HepG2 (cell line): ENCODE measurements around the gene GSK3A. TPM values are rescaled to one million over a fixed set of nuclear protein-coding genes. Genes with fewer than 3 reads are reported as not detected.

Experiments used
- ATF1 ChIP-seq: IDR thresholded peaks from 2 replicates; pipeline ENCODE4 v1.6.1; 2016; ENCODE audit warnings: mild to moderate bottlenecking, control low read depth
- ERF ChIP-seq: IDR thresholded peaks from 2 replicates; pipeline ENCODE4 v1.6.1; 2018; ENCODE audit warnings: missing biosample characterization, missing genetic modification reagents
- FOXA1 ChIP-seq, 2 experiments: fragments of 450-650 bp in 1 of 2; sonication (generic) in 1 of 2; formaldehyde crosslinking in 1 of 2; IDR thresholded peaks; 2 replicates each; pipeline versions ENCODE4 v1.4.0 to v1.6.1; 2016 to 2020; ENCODE audit warnings: missing genetic modification reagents in 1 of 2
- HIVEP1 ChIP-seq: sonication (generic); formaldehyde crosslinking; IDR thresholded peaks from 2 replicates; pipeline ENCODE4 v1.4.0; 2020; ENCODE audit warnings: mild to moderate bottlenecking, missing genetic modification reagents
- HMGA1 ChIP-seq: sonication (generic); formaldehyde crosslinking; conservative IDR thresholded peaks from 2 replicates; pipeline ENCODE4 v1.4.0; 2020; ENCODE audit warnings: missing genetic modification reagents
- IRF2 ChIP-seq: IDR thresholded peaks from 2 replicates; pipeline ENCODE4 v1.6.1; 2018; ENCODE audit warnings: missing genetic modification reagents, missing compliant biosample characterization
- PITX1 ChIP-seq: sonication (generic); formaldehyde crosslinking; IDR thresholded peaks from 2 replicates; pipeline ENCODE4 v1.5.1; 2020; ENCODE audit warnings: mild to moderate bottlenecking, missing genetic modification reagents
- PRMT3 ChIP-seq: sonication (generic); formaldehyde crosslinking; IDR thresholded peaks from 2 replicates; pipeline ENCODE4 v1.8.1; 2022; ENCODE audit warnings: low read depth, mild to moderate bottlenecking, moderate library complexity, missing genetic modification reagents, borderline replicate concordance
- RBAK ChIP-seq: sonication (generic); formaldehyde crosslinking; IDR thresholded peaks from 2 replicates; pipeline ENCODE4 v1.5.1; 2020; ENCODE audit warnings: mild to moderate bottlenecking, missing genetic modification reagents
- RNF219 ChIP-seq: sonication (generic); formaldehyde crosslinking; IDR thresholded peaks from 2 replicates; pipeline ENCODE4 v1.5.0; 2020; ENCODE audit warnings: mild to moderate bottlenecking, missing genetic modification reagents
- SIX4 ChIP-seq: sonication (generic); formaldehyde crosslinking; IDR thresholded peaks from 2 replicates; pipeline ENCODE4 v1.4.0; 2020; ENCODE audit warnings: missing genetic modification reagents
- SRSF1 ChIP-seq: fragments of 200-400 bp; formaldehyde crosslinking; optimal IDR thresholded peaks from 2 replicates; pipeline ENCODE3; 2017; ENCODE audit warnings: mild to moderate bottlenecking, low read depth, low read length, moderate library complexity
- TBX2 ChIP-seq: sonication (generic); formaldehyde crosslinking; IDR thresholded peaks from 2 replicates; pipeline ENCODE4 v1.5.0; 2020; ENCODE audit warnings: missing genetic modification reagents, mild to moderate bottlenecking, borderline replicate concordance
- ZFP1 ChIP-seq: IDR thresholded peaks from 2 replicates; pipeline ENCODE4 v1.6.1; 2016
- ZNF333 ChIP-seq: sonication (generic); formaldehyde crosslinking; IDR thresholded peaks from 2 replicates; pipeline ENCODE4 v1.4.0; 2020; ENCODE audit warnings: mild to moderate bottlenecking, missing genetic modification reagents, borderline replicate concordance
- ZNF431 ChIP-seq: sonication (generic); formaldehyde crosslinking; IDR thresholded peaks from 2 replicates; pipeline ENCODE4 v1.9.0; 2022; ENCODE audit warnings: missing genetic modification reagents, low read depth, mild to moderate bottlenecking, borderline replicate concordance
- ZNF501 ChIP-seq: sonication (generic); formaldehyde crosslinking; IDR thresholded peaks from 2 replicates; pipeline ENCODE4 v1.5.1; 2020; ENCODE audit warnings: mild to moderate bottlenecking, moderate library complexity, missing genetic modification reagents
- ZNF556 ChIP-seq: sonication (generic); formaldehyde crosslinking; IDR thresholded peaks from 2 replicates; pipeline ENCODE4 v1.4.0; 2020; ENCODE audit warnings: mild to moderate bottlenecking, missing genetic modification reagents, borderline replicate concordance
- ZNF615 ChIP-seq: sonication (generic); formaldehyde crosslinking; IDR thresholded peaks from 2 replicates; pipeline ENCODE4 v1.5.0; 2020; ENCODE audit warnings: mild to moderate bottlenecking, missing genetic modification reagents, borderline replicate concordance
- ZNF713 ChIP-seq: sonication (generic); formaldehyde crosslinking; IDR thresholded peaks from 2 replicates; pipeline ENCODE4 v1.4.0; 2020; ENCODE audit warnings: mild to moderate bottlenecking, missing genetic modification reagents
- ZNF737 ChIP-seq: sonication (generic); formaldehyde crosslinking; IDR thresholded peaks from 2 replicates; pipeline ENCODE4 v1.5.0; 2020; ENCODE audit warnings: missing genetic modification reagents, mild to moderate bottlenecking, borderline replicate concordance
- ZSCAN12 ChIP-seq: sonication (generic); formaldehyde crosslinking; IDR thresholded peaks from 2 replicates; pipeline ENCODE4 v1.9.0; 2021; ENCODE audit warnings: mild to moderate bottlenecking, missing genetic modification reagents
- polyA plus RNA-seq, 8 experiments: library from polyadenylated mRNA; depleted of rRNA in 3 of 8; stranded (reverse) in 7 of 8; unstranded in 1 of 8; fragments of >200 nt; fragmentation: Illumina TruSeq in 4 of 8; extraction: Trizol in 4 of 8; gene quantifications; 2 replicates each; pipeline versions ENCODE4 v1.2.1 to v1.2.3, GENCODE V29; 2011 to 2016; ENCODE audit warnings: low read depth in 4 of 8, missing spikeins in 1 of 8, mixed read lengths in 1 of 8; ENCODE audit not compliant: insufficient read depth in 1 of 8
- total RNA-seq, 5 experiments: library from RNA; depleted of rRNA; stranded (reverse); fragments of >200 nt; fragmentation: Illumina TruSeq; extraction: Trizol; gene quantifications; 2 replicates each; pipeline ENCODE4 v1.2.3, GENCODE V29; 2016; ENCODE audit warnings: low read depth in 1 of 5
- TF ChIP-seq, protein P1 (sequence below): sonication (generic); formaldehyde crosslinking; IDR thresholded peaks from 2 replicates; pipeline ENCODE4 v1.5.1; 2020; ENCODE audit warnings: missing genetic modification reagents, mild to moderate bottlenecking, borderline replicate concordance
- TF ChIP-seq, protein P2 (sequence below): sonication (generic); formaldehyde crosslinking; IDR thresholded peaks from 2 replicates; pipeline ENCODE4 v1.8.1; 2023; ENCODE audit warnings: missing genetic modification reagents, inconsistent platforms, borderline replicate concordance
- TF ChIP-seq, protein P3 (sequence below): sonication (generic); formaldehyde crosslinking; IDR thresholded peaks from 2 replicates; pipeline ENCODE4 v1.5.1; 2020; ENCODE audit warnings: missing genetic modification reagents, mild to moderate bottlenecking, borderline replicate concordance

The GSK3A gene
- total and polyA plus RNA-seq, 2 of the 13 experiments (the other 11 are each of a cell fraction or from before 2014, with no cell fraction given): 16.9 to 52.5 TPM

GRCh38 chr19:42283188-42284065 is 41.0 kb upstream of the GSK3A start (continued):
- no peak for TF ChIP-seq RNF219 (CRISPR knock-in tag)
- no peak for TF ChIP-seq ZSCAN12 (CRISPR knock-in tag)
- no peak for TF ChIP-seq HIVEP1 (CRISPR knock-in tag)
- no peak for TF ChIP-seq PITX1 (CRISPR knock-in tag)
- no peak for TF ChIP-seq SIX4 (CRISPR knock-in tag)
- TF ChIP-seq ZNF713 (CRISPR knock-in tag): no peak
- TF ChIP-seq HMGA1 (CRISPR knock-in tag): no peak
- TF ChIP-seq ZNF556 (CRISPR knock-in tag): no peak
- no peak for TF ChIP-seq ZNF615 (CRISPR knock-in tag)
- no peak for TF ChIP-seq PRMT3 (CRISPR knock-in tag)
- TF ChIP-seq ZNF737 (CRISPR knock-in tag): no peak
- no peak for TF ChIP-seq ZNF431 (CRISPR knock-in tag)
- TF ChIP-seq SRSF1: no peak
- no peak for TF ChIP-seq RBAK
- peak; percentile 23; the same call in 1 of the 2 replicates for TF ChIP-seq IRF2 (CRISPR knock-in tag)
- no peak for TF ChIP-seq ZNF333 (CRISPR knock-in tag)
- TF ChIP-seq, protein P1, sequence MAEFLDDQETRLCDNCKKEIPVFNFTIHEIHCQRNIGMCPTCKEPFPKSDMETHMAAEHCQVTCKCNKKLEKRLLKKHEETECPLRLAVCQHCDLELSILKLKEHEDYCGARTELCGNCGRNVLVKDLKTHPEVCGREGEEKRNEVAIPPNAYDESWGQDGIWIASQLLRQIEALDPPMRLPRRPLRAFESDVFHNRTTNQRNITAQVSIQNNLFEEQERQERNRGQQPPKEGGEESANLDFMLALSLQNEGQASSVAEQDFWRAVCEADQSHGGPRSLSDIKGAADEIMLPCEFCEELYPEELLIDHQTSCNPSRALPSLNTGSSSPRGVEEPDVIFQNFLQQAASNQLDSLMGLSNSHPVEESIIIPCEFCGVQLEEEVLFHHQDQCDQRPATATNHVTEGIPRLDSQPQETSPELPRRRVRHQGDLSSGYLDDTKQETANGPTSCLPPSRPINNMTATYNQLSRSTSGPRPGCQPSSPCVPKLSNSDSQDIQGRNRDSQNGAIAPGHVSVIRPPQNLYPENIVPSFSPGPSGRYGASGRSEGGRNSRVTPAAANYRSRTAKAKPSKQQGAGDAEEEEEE (CRISPR knock-in tag): no peak
- TF ChIP-seq ERF (CRISPR knock-in tag): 0 out of 2 replicates have a peak, but pooled peaks have one; percentile 18
- TF ChIP-seq, protein P2, sequence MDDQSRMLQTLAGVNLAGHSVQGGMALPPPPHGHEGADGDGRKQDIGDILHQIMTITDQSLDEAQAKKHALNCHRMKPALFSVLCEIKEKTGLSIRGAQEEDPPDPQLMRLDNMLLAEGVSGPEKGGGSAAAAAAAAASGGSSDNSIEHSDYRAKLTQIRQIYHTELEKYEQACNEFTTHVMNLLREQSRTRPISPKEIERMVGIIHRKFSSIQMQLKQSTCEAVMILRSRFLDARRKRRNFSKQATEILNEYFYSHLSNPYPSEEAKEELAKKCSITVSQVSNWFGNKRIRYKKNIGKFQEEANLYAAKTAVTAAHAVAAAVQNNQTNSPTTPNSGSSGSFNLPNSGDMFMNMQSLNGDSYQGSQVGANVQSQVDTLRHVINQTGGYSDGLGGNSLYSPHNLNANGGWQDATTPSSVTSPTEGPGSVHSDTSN (CRISPR knock-in tag): no peak
- peak; percentile 62; the same call in 1 of the 2 replicates for TF ChIP-seq TBX2 (CRISPR knock-in tag)
- TF ChIP-seq ZFP1: no peak
- no peak for TF ChIP-seq ATF1 (CRISPR knock-in tag)
- no peak for TF ChIP-seq FOXA1 (IDR thresholded peaks at IDR 0.05)
- no peak for TF ChIP-seq FOXA1 (CRISPR knock-in tag; IDR thresholded peaks at IDR 0.05)
- TF ChIP-seq ZNF501 (CRISPR knock-in tag): no peak
- TF ChIP-seq, protein P3, sequence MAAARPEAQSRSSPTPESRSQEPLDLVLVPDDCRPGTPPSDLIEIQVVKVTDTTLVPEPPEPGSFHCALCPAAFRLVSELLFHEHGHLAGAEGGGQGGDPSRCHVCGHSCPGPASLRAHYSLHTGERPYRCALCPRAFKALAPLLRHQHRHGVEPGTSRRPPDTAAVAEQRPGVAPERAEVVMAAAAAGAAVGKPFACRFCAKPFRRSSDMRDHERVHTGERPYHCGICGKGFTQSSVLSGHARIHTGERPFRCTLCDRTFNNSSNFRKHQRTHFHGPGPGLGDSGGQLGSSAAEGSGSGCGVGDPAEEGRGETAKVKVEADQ: no peak
